Measurements from ENCODE around the gene PDZD2.

PDZD2 gene

DNA sequence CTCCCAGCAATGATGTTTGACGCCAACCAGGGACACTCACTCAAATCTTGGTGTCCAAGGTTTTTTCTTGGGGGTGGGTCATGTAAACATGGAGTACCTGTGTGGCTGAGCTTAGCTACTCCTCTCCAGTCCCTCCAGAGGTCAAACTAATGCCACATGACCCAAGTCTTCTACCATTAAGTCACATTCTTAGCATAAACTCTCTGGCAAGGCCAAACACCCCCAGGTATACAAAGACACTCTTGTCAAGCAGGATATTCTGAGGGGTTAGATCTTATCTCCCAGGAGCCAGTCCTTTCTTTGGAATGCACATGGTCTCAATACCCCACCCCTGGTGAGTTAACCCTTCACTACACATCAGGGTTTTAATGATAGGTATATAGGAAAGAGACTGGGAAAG lies 161.4 kb downstream of the PDZD2 start:
- no peak overlapping the region for H3K4me3 ChIP-seq (replicated peaks; ENCODE audit: insufficient read depth, low read length)
- H3K27me3 ChIP-seq (ENCODE audit: insufficient read depth, poor library complexity, severe bottlenecking), result no peaks in the 10 kb centered on the region
- TF ChIP-seq GABPA (IDR thresholded peaks at IDR 0.05; ENCODE audit: low read depth) (no peak), SPI1 (IDR thresholded peaks at IDR 0.05; ENCODE audit: borderline replicate concordance, low read depth) (no peak), POLR2AphosphoS5 (IDR thresholded peaks at IDR 0.05; ENCODE audit: low read depth) (no peak)
- TF ChIP-seq, protein P1, sequence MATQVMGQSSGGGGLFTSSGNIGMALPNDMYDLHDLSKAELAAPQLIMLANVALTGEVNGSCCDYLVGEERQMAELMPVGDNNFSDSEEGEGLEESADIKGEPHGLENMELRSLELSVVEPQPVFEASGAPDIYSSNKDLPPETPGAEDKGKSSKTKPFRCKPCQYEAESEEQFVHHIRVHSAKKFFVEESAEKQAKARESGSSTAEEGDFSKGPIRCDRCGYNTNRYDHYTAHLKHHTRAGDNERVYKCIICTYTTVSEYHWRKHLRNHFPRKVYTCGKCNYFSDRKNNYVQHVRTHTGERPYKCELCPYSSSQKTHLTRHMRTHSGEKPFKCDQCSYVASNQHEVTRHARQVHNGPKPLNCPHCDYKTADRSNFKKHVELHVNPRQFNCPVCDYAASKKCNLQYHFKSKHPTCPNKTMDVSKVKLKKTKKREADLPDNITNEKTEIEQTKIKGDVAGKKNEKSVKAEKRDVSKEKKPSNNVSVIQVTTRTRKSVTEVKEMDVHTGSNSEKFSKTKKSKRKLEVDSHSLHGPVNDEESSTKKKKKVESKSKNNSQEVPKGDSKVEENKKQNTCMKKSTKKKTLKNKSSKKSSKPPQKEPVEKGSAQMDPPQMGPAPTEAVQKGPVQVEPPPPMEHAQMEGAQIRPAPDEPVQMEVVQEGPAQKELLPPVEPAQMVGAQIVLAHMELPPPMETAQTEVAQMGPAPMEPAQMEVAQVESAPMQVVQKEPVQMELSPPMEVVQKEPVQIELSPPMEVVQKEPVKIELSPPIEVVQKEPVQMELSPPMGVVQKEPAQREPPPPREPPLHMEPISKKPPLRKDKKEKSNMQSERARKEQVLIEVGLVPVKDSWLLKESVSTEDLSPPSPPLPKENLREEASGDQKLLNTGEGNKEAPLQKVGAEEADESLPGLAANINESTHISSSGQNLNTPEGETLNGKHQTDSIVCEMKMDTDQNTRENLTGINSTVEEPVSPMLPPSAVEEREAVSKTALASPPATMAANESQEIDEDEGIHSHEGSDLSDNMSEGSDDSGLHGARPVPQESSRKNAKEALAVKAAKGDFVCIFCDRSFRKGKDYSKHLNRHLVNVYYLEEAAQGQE (IDR thresholded peaks at IDR 0.05; ENCODE audit: insufficient replicate concordance, low read depth), result no peak
- TF ChIP-seq, protein P2, sequence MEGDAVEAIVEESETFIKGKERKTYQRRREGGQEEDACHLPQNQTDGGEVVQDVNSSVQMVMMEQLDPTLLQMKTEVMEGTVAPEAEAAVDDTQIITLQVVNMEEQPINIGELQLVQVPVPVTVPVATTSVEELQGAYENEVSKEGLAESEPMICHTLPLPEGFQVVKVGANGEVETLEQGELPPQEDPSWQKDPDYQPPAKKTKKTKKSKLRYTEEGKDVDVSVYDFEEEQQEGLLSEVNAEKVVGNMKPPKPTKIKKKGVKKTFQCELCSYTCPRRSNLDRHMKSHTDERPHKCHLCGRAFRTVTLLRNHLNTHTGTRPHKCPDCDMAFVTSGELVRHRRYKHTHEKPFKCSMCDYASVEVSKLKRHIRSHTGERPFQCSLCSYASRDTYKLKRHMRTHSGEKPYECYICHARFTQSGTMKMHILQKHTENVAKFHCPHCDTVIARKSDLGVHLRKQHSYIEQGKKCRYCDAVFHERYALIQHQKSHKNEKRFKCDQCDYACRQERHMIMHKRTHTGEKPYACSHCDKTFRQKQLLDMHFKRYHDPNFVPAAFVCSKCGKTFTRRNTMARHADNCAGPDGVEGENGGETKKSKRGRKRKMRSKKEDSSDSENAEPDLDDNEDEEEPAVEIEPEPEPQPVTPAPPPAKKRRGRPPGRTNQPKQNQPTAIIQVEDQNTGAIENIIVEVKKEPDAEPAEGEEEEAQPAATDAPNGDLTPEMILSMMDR (IDR thresholded peaks at IDR 0.05; ENCODE audit: insufficient read depth, low read length), result no peak
- H3K27ac ChIP-seq (replicated peaks), result no peak overlapping the region
- DNase-seq (ENCODE audit: low read depth in 1 of 2, low spot score in 1 of 2), result no peak

DNA sequence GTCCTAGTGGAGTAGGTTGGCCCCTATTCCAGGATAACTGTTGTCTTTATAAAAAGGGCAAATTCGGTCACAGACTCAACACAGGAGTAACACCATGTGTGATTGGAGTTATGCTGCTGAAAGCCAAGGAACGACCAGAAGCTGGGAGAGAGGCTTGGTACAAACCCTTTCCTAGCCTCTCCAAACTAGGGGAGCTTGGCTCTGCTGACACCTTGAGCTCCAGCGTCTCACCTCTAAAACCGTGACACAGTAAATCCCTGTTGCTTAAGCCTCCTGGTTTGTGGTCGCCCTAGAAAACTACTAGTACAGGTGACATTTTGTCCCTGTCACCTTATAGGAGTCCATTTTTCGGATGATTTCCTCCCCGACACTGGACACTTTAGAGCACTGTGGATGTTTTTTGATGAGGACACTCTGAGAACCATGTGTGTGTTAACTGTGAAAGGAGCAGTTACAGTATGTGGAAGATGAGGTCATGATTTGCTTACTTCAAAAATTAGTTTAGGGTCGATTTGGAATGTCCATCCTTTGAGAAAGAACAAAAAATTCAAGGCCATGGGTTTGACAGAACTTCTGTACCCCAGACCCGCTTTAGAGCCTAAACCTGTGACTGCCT lies 167.0 kb downstream of the PDZD2 start:
- no peak for TF ChIP-seq POLR2AphosphoS5 (IDR thresholded peaks at IDR 0.05; ENCODE audit: low read depth)
- TF ChIP-seq SPI1 (IDR thresholded peaks at IDR 0.05; ENCODE audit: borderline replicate concordance, low read depth), result no peak
- TF ChIP-seq GABPA (IDR thresholded peaks at IDR 0.05; ENCODE audit: low read depth), result no peak
- TF ChIP-seq, protein P2 (IDR thresholded peaks at IDR 0.05; ENCODE audit: insufficient read depth, low read length), result no peak
- TF ChIP-seq, protein P1 (IDR thresholded peaks at IDR 0.05; ENCODE audit: insufficient replicate concordance, low read depth), result no peak
- no peak for DNase-seq (ENCODE audit: low read depth in 1 of 2, low spot score in 1 of 2)
- Histone ChIP-seq H3K27me3 (ENCODE audit: insufficient read depth, poor library complexity, severe bottlenecking) (no peaks in the 10 kb centered on the region), H3K4me3 (replicated peaks; ENCODE audit: insufficient read depth, low read length) (no peak overlapping the region), H3K27ac (replicated peaks) (no peak overlapping the region)

DNA sequence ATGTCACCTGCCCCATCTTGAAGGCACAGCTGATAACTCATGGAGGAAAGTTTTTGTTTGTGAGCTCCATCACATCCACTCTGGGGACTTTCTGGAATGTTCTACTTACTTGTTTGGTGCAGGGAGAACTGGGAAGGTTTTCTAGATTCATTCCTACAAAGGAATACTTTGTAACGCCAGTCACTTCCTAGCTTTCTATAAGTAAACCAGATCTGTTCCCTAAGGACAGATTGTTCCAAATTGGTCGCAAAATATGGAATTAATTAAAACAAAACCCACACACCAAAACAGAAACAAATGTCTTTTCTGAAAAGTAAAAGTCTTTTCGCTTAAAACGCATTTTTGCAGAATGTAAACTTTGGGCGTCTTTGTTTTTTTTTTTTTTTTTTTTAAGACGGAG lies 167.6 kb downstream of the PDZD2 start:
- Histone ChIP-seq H3K27me3 (ENCODE audit: insufficient read depth, poor library complexity, severe bottlenecking) (no peaks in the 10 kb centered on the region), H3K4me3 (replicated peaks; ENCODE audit: insufficient read depth, low read length) (no peak overlapping the region), H3K27ac (replicated peaks) (no peak overlapping the region)
- DNase-seq (ENCODE audit: low read depth in 1 of 2, low spot score in 1 of 2), result no peak
- TF ChIP-seq POLR2AphosphoS5 (IDR thresholded peaks at IDR 0.05; ENCODE audit: low read depth) (no peak), GABPA (IDR thresholded peaks at IDR 0.05; ENCODE audit: low read depth) (no peak), SPI1 (IDR thresholded peaks at IDR 0.05; ENCODE audit: borderline replicate concordance, low read depth) (no peak)
- TF ChIP-seq, protein P1 (IDR thresholded peaks at IDR 0.05; ENCODE audit: insufficient replicate concordance, low read depth), result no peak
- TF ChIP-seq, protein P2 (IDR thresholded peaks at IDR 0.05; ENCODE audit: insufficient read depth, low read length), result no peak

All from HL-60 (cell line).